Uterine smooth muscle cell (primary cell): Measurements from ENCODE around the gene TPX2. TPM values are rescaled to one million over a fixed set of nuclear protein-coding genes. Genes with fewer than 3 reads are reported as not detected.

Source experiments
- total RNA-seq: library from RNA; depleted of rRNA; stranded (reverse); fragments of >200 nt; gene quantifications from 2 replicates; pipeline ENCODE4 v1.2.3, GENCODE V29; 2014

Gene TPX2
- total RNA-seq: 28.6 and 104 TPM in 2 replicates

DNA sequence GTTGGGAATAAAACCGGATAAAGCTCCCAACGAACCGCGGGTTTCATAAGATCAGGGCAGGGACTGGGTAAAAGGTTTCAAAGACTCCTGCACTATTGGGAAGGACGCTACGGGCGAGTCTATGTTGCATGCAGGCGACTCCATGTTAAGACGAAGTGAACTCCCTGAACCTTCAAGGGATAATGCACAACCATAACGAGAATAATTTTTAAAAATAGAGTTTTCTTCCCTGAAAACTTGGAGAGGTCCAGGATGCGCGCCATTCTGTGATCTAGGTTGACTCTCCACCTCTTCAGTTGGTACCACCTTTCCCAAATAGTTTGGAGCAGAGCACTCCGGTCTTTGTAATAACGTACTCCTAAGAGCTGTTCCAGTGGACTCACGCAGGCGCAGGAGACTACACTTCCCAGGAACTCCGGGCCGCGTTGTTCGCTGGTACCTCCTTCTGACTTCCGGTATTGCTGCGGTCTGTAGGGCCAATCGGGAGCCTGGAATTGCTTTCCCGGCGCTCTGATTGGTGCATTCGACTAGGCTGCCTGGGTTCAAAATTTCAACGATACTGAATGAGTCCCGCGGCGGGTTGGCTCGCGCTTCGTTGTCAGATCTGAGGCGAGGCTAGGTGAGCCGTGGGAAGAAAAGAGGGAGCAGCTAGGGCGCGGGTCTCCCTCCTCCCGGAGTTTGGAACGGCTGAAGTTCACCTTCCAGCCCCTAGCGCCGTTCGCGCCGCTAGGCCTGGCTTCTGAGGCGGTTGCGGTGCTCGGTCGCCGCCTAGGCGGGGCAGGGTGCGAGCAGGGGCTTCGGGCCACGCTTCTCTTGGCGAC, at the start of gene TPX2:
TSS of gene TPX2 (plus strand) at position 562 of the 821 bp plus-strand sequence. CDS start 18,187 bp downstream, outside the sequence.

DNA sequence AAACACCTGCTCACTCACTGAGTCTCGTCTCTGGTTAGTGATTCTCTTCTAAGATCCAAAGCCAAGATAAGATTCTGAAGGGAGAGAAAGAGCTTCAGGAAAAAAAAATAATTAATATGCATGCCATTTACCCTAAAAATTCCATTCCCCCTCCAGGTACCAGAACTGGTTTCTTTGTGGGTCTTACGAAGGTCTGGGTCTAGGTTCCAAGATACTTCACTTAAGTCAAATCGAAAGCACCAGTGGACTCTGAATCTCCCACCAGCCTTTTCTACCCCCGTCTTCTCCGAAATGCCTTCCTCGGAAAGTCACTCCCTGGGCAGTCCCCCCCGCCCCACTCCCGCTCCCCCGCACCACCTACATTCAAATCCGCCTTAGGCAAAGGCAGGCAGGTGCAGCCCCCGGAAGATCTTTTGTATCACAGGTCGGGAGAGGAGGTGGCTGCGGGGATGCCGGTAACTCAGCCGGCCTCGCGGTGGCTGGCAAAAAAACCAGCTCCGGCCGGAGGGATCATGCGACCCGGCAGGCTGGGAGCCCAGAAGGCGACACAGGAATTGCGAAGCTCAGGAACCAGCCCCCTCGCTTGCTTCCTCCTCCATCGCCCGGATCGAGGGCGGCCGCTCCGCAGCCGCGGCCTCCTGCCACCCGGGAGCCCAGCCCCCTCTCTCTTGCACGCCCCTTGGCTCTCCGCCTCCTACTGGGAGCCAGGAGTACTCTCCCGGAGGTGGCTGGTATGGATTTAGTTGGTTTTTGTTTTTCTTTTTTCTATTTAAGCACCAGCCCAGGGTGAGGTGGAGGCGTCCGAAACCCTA, 16.6 kb upstream of the TPX2 start, which contains the start of gene BCL2L1:
TSS of gene BCL2L1 (minus strand) at position 612 of the 812 bp plus-strand sequence. CDS start 650 bp downstream, outside the sequence.

GRCh38 chr20:31819083-31819784, 80.1 kb downstream of the TPX2 start, which contains the start of gene MYLK2:
Gene MYLK2, plus strand, starts transcription at chr20:31819356. Its CDS starts 225 bp downstream, at chr20:31819581.

DNA sequence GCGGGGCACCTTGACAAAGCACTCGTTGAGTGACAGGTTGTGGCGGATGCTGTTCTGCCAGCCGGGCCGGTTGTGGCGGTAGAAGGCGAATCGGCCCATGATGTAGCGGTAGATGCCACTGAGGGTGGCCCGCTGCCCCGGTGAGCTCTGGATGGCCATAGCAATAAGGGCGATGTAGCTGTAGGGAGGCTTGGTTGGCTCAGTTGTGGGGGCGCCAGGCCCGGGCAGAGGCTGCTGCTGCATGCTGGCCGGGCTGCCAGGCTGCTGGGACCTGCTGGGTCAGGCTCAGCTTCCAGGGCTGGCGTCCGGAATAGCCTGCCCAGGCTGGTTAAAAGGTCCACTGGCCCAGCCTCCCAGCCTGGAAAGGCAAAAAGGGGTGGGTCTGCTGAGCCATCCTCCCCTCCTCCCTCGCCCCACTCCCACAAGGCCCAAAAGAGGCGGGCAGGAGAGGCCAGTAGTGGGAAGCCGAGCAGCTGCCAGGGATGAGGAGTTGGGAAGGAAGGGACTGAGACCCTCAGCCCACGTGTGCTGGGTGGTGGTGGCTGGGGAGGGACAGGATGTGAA, 106.3 kb downstream of the TPX2 start, which contains the start of gene FOXS1:
TSS of gene FOXS1 (minus strand) at position 305 of the 564 bp plus-strand sequence. CDS start at position 243, 62 bp downstream.

Other genes with a start within 250 kb of the TPX2 start
- gene HM13, start 224.8 kb upstream of the TPX2 start, total RNA-seq: 60.9 and 70.1 TPM in 2 replicates
- 36.1 and 76.0 TPM in 2 replicates for gene ID1, start 134.0 kb upstream of the TPX2 start, total RNA-seq
- gene COX4I2, start 101.4 kb upstream of the TPX2 start, total RNA-seq: not detected in 2 replicates
- 56.2 and 58.6 TPM in 2 replicates for gene BCL2L1, start 16.4 kb upstream of the TPX2 start, total RNA-seq
- 0.12 and 0.44 TPM in 2 replicates for gene MYLK2, start 80.1 kb downstream of the TPX2 start, total RNA-seq
- gene FOXS1, start 106.3 kb downstream of the TPX2 start, total RNA-seq: 0.12 TPM in 1 of 2 replicates, not detected in the other
- gene DUSP15, start 131.2 kb downstream of the TPX2 start, total RNA-seq: not detected in 2 replicates
- under 0.01 TPM in 1 of 2 replicates, not detected in the other for gene TTLL9, start 131.3 kb downstream of the TPX2 start, total RNA-seq
- gene PDRG1, start 212.8 kb downstream of the TPX2 start, total RNA-seq: 4.7 and 4.9 TPM in 2 replicates
- under 0.01 TPM in 1 of 2 replicates, not detected in the other for gene XKR7, start 228.9 kb downstream of the TPX2 start, total RNA-seq